ENCODE measurements around the gene CHAC1.

DNA sequence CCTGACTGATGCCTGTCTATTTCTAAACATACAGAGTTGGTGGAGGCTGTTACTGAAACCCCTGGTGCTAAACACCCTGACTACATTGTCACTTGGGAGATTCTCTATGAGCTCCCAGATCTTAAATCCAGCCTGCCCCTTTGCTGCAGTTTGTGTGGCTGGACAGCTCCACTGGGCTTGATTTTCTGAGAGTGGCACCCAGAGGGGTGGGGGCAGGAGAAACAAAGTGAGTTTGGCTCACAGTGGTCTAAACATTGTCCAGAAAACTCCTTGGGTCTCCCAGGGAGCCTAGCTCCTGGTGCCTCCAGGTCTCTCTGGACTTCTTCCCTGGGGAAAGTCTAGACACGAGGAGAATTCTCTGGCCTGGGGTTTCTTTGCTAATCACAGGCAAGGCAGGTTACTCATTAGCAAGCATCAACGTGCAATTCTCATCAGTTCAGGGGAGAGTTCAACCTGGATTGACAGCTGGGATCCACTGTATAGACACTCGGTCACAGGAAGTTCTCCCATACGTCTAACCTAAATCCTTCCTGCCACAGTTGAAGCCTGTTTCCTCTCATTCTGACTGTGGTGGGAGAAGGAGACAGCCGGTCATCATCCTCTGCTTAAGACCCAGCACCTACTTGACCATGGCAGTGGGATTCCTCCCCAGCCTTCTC lies 31.2 kb upstream of the CHAC1 start:
- TF ChIP-seq, protein P1, sequence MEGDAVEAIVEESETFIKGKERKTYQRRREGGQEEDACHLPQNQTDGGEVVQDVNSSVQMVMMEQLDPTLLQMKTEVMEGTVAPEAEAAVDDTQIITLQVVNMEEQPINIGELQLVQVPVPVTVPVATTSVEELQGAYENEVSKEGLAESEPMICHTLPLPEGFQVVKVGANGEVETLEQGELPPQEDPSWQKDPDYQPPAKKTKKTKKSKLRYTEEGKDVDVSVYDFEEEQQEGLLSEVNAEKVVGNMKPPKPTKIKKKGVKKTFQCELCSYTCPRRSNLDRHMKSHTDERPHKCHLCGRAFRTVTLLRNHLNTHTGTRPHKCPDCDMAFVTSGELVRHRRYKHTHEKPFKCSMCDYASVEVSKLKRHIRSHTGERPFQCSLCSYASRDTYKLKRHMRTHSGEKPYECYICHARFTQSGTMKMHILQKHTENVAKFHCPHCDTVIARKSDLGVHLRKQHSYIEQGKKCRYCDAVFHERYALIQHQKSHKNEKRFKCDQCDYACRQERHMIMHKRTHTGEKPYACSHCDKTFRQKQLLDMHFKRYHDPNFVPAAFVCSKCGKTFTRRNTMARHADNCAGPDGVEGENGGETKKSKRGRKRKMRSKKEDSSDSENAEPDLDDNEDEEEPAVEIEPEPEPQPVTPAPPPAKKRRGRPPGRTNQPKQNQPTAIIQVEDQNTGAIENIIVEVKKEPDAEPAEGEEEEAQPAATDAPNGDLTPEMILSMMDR (IDR thresholded peaks at IDR 0.05) = no peak
- no peak for TF ChIP-seq POLR2A (IDR thresholded peaks at IDR 0.05)
